ENCODE measurements around the gene MAP4K3.

MAP4K3 gene

GRCh38 chr2:39379643-39380524 lies 57.2 kb downstream of the MAP4K3 start:
- peak; percentile 49 for TF ChIP-seq CTCF (IDR thresholded peaks at IDR 0.05; ENCODE audit: low read depth, low read length)

GRCh38 chr2:39378968-39379367 lies 58.1 kb downstream of the MAP4K3 start:
- DNase-seq (ENCODE audit: low read depth, low spot score) = no peak
- TF ChIP-seq CTCF (IDR thresholded peaks at IDR 0.05; ENCODE audit: low read depth, low read length) = no peak
- in situ Hi-C loops (cut with HindIII; ENCODE audit: low sequenced_read_pairs) = no loop called here
- no peak overlapping the region for H3K4me3 ChIP-seq (ENCODE audit: low read depth, low read length)

More at GRCh38 chr2:39379643-39380524, 57.2 kb downstream of the MAP4K3 start:
- peak; percentile 64 for DNase-seq (ENCODE audit: low read depth, low spot score)
- no peak overlapping the region for H3K4me3 ChIP-seq (ENCODE audit: low read depth, low read length)
- in situ Hi-C loops (cut with HindIII; ENCODE audit: low sequenced_read_pairs) = no loop called here

GRCh38 chr2:39377226-39377939 lies 59.7 kb downstream of the MAP4K3 start:
- H3K4me3 ChIP-seq (ENCODE audit: low read depth, low read length) = no peak overlapping the region
- no peak for DNase-seq (ENCODE audit: low read depth, low spot score)
- TF ChIP-seq CTCF (IDR thresholded peaks at IDR 0.05; ENCODE audit: low read depth, low read length) = no peak
- in situ Hi-C loops (cut with HindIII; ENCODE audit: low sequenced_read_pairs) = no loop called here

DNA sequence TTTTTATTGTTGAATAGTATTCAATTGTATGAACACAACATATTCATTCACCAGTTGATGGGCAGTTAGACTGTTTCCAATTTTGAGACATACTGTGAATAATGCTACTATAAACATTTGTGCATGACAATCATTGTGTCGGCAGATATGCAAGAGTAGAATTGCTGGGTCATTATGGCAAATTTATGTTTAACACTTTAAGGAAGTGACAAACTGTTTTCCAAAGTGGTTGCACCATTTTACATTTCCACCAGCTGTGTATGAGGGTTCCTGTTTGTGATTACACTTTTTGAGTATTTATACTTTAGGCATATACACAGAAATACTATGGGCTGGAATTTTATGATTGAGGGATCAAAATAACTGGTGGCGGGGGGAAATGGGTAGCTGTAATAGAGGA lies 61.2 kb downstream of the MAP4K3 start:
- no peak for DNase-seq (ENCODE audit: low read depth, low spot score)
- in situ Hi-C loops (cut with HindIII; ENCODE audit: low sequenced_read_pairs) = no loop called here
- no peak overlapping the region for H3K4me3 ChIP-seq (ENCODE audit: low read depth, low read length)
- no peak for TF ChIP-seq CTCF (IDR thresholded peaks at IDR 0.05; ENCODE audit: low read depth, low read length)

DNA sequence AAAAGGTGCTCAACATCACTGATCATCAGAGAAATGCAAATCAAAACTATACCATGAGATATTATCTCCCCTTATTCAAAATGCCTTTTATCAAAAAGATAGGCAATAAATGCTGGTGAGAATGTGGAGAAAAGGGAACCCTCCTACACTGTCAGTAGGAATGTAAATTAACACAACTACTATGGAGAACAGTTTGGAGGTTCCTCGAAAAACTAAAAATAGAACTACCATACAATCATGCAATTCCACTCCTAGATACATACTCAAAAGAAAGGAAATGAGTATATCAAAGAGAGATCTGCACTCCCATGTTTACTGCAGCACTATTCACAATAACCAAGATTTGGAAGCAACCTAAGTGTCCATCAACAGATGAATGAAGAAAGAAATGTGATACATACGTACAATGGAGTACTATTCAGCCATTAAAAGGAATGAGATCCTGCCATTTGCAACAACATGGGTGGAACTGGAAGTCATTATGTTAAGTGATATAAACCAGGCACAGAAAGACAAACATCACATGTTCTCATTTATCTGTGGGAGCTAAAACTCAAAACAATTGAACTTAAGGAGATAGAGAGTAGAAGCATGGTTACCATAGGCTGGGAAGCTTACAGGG lies 63.8 kb downstream of the MAP4K3 start:
- in situ Hi-C loops (cut with HindIII; ENCODE audit: low sequenced_read_pairs) = no loop called here
- TF ChIP-seq CTCF (IDR thresholded peaks at IDR 0.05; ENCODE audit: low read depth, low read length) = no peak
- no peak for DNase-seq (ENCODE audit: low read depth, low spot score)
- H3K4me3 ChIP-seq (ENCODE audit: low read depth, low read length) = no peak overlapping the region

DNA sequence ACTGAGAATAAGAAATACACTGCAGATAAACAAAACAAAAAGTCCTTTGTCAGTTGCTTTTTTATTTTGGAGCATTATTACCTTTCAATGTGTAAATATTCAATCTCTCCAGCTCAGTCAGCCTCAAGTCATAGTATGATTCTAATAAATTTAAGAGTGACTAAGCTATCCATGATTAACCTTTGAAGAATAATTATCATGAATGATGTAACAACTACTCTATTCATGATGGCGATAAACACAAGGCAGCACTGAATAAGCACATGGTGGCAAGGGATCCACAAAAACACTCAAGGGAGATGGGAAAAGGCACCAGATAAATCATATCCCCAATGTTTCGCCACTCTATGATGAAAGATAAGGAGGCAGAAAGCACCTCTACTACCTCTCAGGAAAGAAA lies 67.0 kb downstream of the MAP4K3 start:
- no peak overlapping the region for H3K4me3 ChIP-seq (ENCODE audit: low read depth, low read length)
- TF ChIP-seq CTCF (IDR thresholded peaks at IDR 0.05; ENCODE audit: low read depth, low read length) = no peak
- no peak for DNase-seq (ENCODE audit: low read depth, low spot score)
- in situ Hi-C loops (cut with HindIII; ENCODE audit: low sequenced_read_pairs) = no loop called here

Measured in astrocyte of the spinal cord (primary cell).